Fibroblast of lung (primary cell): ENCODE data around the gene ST6GALNAC2.

Experiments used
- CTCF ChIP-seq, 2 donors: IDR thresholded peaks in 1 of 2; conservative IDR thresholded peaks in 1 of 2; 1 replicate in 1 of 2; 2 replicates in 1 of 2; pipeline ENCODE4 v1.5.1; 2011 to 2012; ENCODE audit warnings: low read length in 2 of 2, control low read depth in 1 of 2, inconsistent platforms in 1 of 2, low read depth in 1 of 2, mild to moderate bottlenecking in 1 of 2
- EZH2 ChIP-seq: IDR thresholded peaks from 2 replicates; pipeline ENCODE4 v1.5.1; 2012; ENCODE audit warnings: low read length, control low read depth, mild to moderate bottlenecking; ENCODE audit errors: missing control alignments

GRCh38 chr17:76549539-76549938 lies 36.1 kb downstream of the ST6GALNAC2 start:
- TF ChIP-seq CTCF (conservative IDR thresholded peaks at IDR 0.05 in 1 of 2, IDR thresholded peaks at IDR 0.05 in 1 of 2; ENCODE audit: low read depth in 1 of 2, low read length in 2 of 2) (no peak), EZH2 (no peak)
